Endometrial microvascular endothelial cells (primary cell): ENCODE results near the gene CEACAM1. TPM values are rescaled to one million over a fixed set of nuclear protein-coding genes. Genes with fewer than 3 reads are reported as not detected.
"Not testable (repeated sequence)": the region's sequence is repeated elsewhere in the genome, so short reads cannot be mapped to it uniquely, and the experiment has no call there.

Experiments
- in situ Hi-C: cut with HindIII; loops from 2 replicates; pipeline ENCODE4 v1.10.0; 2017; ENCODE audit warnings: low sequenced_read_pairs, low pct_unique_long_range_greater_than_20kb; ENCODE audit errors: inconsistent ontology term
- total RNA-seq: library from RNA; depleted of rRNA; stranded (reverse); fragments of >200 nt; gene quantifications from one replicate; pipeline ENCODE4 v1.2.3, GENCODE V29; 2015; ENCODE audit errors: inconsistent ontology term

The CEACAM1 gene
- total RNA-seq, 1 donor from 2014 or later, result 5.9 TPM

DNA sequence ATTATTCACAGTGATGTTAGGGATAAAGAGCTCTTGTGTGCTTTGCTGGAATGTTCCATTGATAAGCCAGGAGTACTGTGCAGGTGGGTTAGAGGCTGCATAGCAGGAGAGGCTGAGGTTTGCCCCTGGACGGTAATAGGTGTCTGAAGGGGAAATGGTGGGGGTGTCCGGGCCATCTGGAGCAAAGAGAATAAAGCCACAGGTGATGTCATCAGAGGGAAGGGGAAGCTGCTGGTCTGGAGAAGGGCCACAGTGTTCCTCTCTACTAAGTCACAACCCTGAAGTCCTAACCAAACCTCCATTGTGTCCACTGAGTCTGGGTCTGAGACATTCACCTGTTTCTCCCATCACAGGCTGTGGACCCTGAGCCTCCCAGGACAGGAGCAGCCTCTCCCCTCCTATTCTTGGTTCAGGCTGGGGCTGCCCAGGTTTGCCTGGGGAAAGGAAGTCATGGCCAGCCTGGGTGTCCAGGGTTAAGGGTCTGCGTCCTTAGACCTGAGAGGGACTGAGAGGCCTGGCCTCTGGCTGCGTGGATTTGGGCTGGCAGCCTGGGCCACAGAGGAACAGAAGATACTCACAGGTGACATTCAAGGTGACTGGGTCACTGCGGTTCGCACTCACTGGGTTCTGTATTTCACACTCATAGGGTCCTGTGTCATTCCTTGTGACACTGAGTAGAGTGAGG is 6.8 kb downstream of the CEACAM1 start:
- in situ Hi-C loops, result no loop called here

DNA sequence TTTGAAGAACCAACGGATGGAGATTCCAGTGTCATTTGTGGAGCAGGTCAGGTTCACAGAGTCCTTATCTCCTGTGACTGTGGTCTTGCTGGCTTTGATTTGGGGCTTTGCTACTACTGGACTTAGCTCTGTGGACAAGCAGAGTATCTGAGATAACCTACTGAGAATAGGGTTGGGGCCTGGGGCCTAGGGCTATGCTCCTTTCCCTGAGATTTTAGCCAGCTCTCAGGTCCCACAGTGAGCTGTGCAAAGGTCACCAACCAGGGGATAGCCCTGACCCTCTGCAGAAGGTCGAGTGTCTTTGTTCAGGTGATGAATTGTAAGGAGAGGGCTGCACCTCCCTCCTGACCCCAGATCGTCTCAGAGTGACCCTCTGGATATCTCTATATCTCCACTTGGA is 9.2 kb downstream of the CEACAM1 start:
- in situ Hi-C loops, result no loop called here

DNA sequence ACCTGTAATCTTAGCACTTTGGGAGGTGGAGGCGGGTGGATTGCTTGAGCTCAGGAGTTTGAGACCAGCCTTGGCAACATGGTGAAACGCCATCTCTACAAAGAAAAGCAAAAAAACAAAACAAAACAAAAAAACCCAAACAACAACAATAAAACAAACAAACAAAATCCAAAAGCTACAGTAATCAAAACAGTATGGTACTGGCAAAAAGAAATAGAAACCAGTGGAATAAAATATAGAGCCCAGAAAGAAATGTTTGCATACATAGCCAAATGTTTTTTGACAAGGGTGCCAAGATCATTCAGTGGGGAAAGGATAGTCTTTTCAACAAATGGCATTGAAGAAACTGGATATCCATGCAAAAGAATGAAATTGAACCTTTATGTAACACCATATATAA is 11.5 kb downstream of the CEACAM1 start:
- in situ Hi-C loops, result no loop called here

DNA sequence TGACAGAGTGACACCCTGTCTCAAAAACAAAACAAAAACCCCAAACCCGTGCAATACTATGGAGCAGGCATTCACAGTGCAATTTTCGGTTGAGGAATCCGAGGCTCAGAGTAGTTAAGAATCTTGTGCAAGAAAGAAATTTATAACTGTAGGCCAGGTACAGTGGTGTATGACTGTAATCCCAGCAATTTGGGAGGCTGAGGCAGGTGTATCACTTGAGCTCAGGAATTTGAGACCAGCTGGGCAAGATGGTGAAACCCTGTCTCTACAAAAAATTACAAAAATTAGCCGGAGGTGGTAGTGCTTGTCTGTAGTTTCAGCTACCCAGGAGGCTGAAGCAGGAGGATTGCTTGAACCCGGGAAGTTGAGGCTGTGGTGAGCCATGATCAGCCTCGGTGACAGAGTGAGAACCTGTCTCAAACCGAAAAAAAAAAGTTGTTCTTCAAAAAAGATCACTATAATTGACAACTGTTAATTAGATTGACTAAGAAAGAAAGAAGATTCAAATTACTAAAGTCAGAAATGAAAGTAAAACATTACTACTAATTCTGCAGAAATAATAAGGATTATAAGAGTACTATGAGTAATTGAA is 12.9 kb downstream of the CEACAM1 start:
- in situ Hi-C loops, result no loop called here

DNA sequence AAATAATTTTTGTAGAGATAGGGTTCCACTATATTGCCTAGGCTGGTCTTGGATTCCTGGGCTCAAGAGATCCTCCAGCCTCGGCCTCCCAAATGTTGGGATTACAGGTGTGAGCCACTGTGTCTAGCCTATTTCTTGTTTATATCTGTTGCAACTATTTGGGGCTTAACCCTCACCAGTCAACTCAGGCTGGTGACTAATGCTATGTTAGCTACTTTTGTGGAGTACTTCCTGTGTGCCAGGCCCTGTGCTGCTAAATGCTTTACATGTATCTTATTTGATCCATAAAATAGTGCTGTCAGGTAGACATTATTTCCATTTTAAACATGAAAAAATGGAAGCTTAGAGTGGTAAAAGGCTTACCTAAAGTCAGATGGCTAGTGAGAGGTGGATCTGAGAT is 13.8 kb downstream of the CEACAM1 start:
- in situ Hi-C loops, result no loop called here

DNA sequence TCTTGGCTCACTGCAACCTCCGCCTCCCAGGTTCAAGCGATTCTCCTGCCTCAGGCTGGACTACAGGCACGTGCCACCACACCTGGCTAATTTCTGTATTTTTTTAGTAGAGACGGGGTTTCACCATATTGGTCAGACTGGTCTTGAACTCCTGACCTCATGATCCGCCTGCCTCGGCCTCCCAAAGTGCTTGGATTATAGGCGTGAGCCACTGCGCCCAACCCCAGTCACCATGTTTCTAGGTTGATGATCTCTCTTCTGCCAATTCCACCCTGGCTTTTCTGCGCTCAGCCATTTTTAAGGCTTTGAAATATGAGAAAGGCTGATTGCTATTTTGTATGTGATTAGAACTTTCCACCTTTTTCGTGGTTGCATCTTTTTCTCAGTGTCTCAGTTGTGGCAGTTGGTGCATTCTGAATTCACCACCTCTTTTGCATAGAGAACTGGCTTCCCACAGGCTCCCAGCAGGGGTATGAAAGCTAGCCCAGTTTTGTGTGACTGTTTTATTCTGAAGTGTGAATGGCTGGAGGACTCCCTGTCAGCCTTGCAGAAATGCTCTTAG is 15.5 kb downstream of the CEACAM1 start:
- in situ Hi-C loops, result no loop called here

DNA sequence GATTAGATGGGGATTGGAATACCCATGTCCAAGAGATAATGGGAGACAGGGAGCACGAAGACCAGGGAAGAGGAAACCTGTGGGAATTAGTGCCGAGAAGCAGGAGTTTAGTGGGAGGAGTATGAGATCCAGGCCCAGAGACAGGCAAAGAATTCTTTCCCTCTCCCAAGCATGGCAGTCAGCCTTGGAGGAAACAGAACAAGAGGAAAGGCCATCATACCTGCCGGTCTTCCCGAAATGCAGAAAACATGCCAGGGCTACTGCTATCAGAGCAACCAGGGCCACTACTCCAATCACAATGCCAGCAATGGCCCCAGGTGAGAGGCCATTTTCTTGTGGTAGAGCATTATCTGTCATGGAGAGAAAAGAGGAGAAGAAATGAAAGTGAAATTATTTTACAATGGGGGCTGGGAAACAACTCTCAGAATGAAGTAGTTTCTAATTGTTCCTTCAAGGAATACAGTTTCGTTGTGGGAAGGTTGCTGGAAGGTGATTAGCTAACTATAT is 16.1 kb downstream of the CEACAM1 start:
- in situ Hi-C loops, result no loop called here

DNA sequence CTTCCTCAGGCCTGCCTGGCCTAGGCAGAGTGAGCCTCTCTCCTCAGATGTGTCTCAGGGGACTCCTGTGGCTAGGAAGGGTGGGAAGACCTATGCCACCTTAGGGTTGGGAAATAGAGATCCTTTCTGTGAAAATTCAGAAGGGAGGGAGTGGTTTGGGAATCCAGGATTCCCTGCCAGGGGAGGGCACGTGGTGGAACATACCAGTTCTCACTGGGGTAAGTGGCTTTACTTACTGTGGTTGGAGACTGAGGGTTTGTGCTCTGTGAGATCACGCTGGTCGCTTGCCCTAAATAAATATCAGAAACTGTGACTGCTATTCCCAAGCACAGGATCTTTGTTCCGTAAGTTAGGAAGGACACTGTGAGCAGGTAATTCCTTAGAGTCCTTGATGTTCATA is 16.9 kb downstream of the CEACAM1 start:
- in situ Hi-C loops, result no loop called here

DNA sequence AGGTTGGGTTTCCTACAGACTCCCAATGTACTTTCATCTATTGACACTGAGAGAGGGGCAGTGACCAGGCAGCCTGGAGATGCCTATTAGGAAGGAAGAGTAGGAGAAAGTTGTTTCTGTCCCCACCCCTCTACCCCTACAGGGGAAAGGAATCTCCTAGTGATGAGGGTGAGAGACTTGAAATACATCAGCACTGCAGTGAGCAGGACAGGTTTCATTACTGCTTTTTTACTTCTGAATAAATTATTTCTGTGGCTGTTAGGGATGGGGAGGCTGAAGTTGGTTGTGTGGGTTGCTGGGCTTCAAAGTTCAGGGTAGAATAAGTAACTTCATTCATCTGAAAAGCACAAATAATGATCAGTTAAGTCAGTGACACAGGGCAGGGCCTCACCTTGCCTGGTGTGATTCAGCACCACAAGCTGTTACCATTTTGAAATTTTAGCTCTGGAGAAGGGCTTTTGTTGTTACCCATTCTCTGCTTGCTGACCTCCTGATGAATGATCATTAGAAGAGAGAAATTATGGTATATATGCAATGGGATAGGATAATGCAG is 19.3 kb downstream of the CEACAM1 start:
- in situ Hi-C loops, result no loop called here

DNA sequence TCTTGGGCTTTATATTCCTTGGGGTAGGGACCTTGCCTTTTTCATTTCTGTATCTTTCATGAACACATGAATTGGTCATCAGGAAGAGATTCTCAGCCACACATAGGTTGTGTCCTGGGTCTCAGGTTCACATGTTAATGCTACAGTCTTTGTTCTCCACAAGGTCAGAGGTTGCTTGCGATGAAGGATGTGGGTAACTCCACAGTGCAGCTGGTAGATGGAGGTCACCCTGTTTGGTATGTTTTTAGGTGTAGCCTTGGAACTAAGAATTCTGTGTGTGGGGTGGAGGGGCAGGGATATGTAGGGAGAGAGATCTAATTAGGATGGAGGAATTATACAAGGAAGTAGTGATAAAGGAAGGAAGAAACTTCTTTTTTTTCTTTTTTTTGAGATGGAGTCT is 23.2 kb downstream of the CEACAM1 start:
- in situ Hi-C loops, result no loop called here

DNA sequence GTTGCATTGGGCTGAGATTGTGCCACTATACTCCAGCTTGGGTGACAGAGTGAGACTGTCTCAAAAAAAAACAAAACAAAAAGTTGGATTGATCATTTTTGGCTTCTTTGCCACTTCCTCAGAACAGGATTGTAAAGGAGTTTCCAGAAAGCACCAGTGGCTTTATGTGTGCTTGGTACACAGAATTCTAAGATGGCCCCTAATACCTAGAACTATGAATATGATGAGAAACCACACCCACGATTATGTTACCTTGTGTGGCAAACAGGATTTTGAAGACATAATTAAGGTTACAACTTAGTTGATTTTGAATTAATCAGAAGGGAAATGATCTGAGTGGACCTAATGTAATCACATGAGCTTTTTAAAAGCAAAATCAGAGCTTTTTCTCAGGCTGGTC is 26.5 kb downstream of the CEACAM1 start:
- in situ Hi-C loops, result no loop called here

DNA sequence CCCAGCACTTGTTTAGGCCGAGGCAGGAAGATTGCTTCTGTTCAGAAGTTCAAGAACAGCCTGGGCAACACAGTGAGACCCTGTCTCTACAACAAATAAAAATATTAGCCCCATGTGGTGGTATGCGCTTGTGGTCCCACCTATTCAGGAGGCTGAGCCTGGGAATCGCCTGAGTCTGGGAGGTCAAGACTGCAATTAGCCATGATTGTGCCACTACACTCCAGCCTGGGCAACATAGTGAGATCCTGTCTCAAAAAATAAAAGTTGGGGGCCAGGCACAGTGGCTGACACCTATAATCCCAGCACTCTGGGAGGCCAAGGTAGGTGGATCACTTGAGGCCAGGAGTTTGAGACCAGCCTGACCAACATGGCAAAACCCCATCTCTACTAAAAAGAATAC is 27.0 kb downstream of the CEACAM1 start:
- in situ Hi-C loops, result not testable (repeated sequence)

DNA sequence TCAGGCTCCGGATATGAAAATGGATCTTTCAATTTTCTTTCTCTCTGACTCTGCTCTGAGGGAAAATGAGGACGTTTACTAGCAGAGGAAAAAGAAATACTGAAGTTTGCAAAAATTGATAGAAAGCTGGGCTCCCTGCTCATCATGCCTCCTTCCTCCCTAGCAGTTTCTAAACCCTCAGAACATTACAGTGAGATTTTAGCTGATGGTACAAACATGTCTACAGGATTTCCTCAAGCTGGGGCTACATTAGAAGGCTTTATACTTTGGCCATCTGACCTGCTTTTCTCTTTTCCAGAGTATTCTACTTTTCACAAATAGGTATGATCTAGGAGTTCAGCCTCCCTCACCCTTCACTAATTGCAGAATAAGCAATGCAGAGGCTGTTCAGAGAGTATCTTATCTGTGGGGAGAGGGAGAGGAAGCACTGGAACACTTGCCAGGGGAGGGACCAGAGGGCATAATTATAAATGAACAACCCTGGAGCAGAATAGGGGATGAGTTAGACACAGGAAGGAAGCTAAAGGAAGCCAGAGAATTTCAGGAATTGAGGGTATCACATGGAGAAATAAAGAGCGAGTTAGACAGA is 30.0 kb downstream of the CEACAM1 start:
- in situ Hi-C loops, result no loop called here

DNA sequence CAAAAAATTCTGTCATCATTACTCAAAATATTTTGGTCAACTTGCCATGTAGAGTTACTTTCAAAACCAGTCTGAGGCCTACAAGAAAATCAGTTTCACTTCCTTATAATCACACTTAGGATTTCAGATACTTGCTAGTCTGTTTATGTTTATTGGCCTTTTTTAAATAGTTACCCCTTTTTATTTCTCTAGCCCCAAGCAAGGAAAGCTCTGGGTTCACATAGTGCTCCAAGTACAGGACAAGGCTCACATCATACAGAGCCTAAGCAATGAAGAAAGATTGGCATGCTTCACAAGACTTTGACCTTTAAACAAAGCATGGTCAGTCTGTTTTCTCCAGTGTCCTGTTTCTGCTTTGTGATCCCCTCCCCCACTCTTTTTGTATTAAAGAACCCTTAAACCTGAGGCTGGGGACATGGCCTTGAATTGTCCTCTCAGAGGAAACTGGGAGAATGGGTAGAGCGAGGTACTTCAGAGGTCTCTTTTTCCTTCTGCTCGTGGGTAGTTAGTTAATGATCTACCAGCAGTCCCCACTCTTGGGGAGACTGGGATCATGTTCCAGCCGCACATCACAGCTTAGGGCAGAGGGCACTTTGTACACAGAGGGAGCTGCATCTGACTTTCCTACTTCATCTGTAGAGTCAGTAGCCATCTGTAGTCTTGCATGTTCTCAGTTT is 30.7 kb downstream of the CEACAM1 start:
- in situ Hi-C loops, result no loop called here

DNA sequence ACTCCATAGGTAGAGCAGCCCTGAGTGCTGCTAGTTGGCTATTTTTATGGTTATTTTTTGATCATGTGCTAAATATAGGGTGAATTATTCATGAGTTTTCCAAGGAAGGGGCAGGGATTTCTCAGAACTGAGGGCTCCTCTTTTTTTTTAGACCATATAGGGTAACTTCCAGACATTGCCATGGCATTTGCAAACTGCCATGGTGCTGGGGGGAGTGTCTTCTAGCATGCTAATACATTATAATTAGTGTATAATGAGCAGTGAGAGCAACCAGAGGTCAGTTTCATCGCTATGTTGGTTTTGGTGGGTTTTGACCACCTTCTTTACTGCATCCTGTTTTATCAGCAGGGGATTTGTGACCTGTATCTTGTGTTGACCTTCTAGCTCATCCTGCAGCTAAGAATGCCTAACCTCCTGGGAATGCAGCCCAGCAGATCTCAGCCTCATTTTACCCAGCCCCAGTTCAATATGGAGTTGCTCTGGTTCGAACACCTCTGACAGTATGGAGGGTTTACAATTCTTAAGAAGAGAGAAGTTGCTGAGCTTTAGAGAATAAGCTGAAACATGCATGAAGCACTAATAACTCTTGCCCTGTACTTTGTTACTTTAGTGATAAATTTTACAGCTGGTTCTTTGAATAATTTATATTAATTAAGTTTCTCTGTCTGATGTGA is 31.7 kb downstream of the CEACAM1 start:
- in situ Hi-C loops, result no loop called here

DNA sequence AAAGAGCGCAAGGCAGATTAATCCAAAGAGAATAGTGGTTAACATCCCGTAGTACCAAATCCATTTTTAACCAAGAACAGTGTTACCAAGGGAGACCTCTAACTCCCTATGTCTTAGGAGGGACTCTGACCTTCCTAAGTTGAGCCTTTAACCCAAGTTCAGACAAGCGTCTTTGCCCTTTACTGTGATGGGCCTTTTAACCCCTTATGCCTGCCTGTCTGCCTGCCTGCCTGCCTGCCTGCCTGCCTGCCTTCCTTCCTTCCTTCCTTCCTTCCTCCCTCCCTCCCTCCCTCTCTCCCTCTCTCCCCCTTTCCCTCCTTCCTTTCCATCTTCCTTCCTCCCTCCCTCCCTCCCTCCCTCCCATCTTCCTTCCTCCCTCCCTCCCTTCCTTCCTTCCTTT is 32.6 kb downstream of the CEACAM1 start:
- in situ Hi-C loops, result no loop called here

DNA sequence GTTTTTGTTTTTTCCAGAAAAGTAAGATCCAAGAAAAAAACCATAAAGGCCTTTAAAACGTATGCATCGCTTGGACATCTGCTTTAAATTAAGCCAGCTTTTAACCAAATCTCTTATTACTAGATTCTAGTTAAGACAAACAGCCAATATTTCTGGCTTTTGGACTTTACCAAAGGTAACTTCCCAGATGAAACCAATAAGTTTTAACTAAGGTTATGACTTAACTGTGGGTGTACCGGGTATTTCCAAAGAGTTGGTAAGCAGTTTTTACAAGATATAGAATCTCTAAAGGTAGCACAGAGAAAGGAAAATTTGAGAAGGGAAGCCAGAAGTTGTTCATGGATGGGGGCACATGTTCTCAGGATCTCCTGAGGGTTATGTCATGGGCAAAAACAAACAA is 34.0 kb downstream of the CEACAM1 start:
- in situ Hi-C loops, result no loop called here

DNA sequence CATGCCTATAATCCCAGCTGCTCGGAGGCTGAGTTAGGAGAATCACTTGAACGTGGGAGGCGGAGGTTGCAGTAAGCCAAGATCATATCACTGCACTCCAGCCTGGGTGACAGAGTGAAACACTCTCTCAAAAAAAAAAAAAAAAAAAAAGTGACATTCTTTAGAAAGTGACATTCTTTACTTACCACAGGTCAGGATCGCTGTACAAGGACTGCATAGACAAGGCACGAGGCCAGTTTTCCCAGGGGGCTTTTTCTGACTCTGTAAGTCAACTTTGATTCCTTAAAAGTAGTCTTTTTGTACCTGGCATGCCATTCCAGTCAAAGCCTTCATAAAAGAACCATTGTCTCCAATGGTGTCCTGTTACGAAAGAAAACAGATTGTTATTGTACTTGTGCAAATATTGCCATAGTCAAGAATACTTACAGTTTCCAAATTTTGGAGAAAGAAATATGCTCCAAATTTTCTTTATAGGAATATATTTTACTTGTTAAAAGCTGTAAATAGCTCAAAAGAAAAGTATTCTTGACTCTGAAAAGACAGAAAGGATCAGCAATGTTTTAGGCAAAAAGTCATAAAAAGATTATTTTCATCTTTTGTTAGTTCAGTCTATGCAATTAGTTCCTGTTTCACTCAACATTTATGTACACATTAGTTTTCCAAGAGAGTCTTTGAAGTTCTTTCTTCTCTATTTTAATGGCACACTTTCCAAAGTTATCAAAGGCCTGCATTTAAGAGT is 39.3 kb downstream of the CEACAM1 start:
- in situ Hi-C loops, result no loop called here
